Activated CD8-positive, alpha-beta T cell treated with anti-CD3 and anti-CD28 coated beads, Interleukin-2, amount 10 ng/mL, durations not matched to agents 7 days and 5 days (primary cell): Measurements from ENCODE around the gene MITD1. TPM values are rescaled to one million over a fixed set of nuclear protein-coding genes. Genes with fewer than 3 reads are reported as not detected.
A peak's percentile ranks its signal among the peaks of the same experiment; 100 is the strongest.
"Not testable (repeated sequence)": the region's sequence is repeated elsewhere in the genome, so short reads cannot be mapped to it uniquely, and the experiment has no call there.

Experiments
- ATAC-seq: fragments of 150-1000 bp; cut with Tn5 transposase; one replicate; pipeline ENCODE4 v1.10.0; 2021; ENCODE audit warnings: moderate library complexity
- CTCF ChIA-PET: fragments of 350-600 bp; sonication (Branson Sonifier 250); formaldehyde crosslinking; loops from one replicate; lab custom pipeline; 2021; ENCODE audit warnings: antibody characterized with exemption; lab: Charles Lee
- POLR2A ChIA-PET: fragments of 350-600 bp; sonication (Branson Sonifier 250); formaldehyde crosslinking; loops from one replicate; lab custom pipeline; 2021; ENCODE audit warnings: antibody characterized with exemption; lab: Charles Lee
- DNase-seq: peaks from one replicate; pipeline ENCODE4 v3.0.0-alpha.2; 2020
- H3K27ac Mint-ChIP-seq: one replicate; pipeline ENCODE4 v1.8.0; 2021; ENCODE audit warnings: mild to moderate bottlenecking, mixed read lengths
- H3K27me3 Mint-ChIP-seq: one replicate; pipeline ENCODE4 v1.8.0; 2021; ENCODE audit warnings: low read depth, mixed read lengths
- H3K36me3 Mint-ChIP-seq: one replicate; pipeline ENCODE4 v1.8.0; 2021; ENCODE audit warnings: low read depth, mixed read lengths
- H3K4me1 Mint-ChIP-seq: one replicate; pipeline ENCODE4 v1.8.0; 2021; ENCODE audit warnings: low read depth, mixed read lengths
- H3K4me3 Mint-ChIP-seq: one replicate; pipeline ENCODE4 v1.8.0; 2021; ENCODE audit warnings: mild to moderate bottlenecking, mixed read lengths
- H3K9me3 Mint-ChIP-seq: one replicate; pipeline ENCODE4 v1.8.0; 2022; ENCODE audit warnings: mixed read lengths; ENCODE audit not compliant: insufficient read depth
- total RNA-seq, 2 experiments: library from RNA; stranded (reverse); gene quantifications; one replicate each; pipeline ENCODE4 v1.2.3, GENCODE V29; 2021

The MITD1 gene
- total RNA-seq, 2 experiments from 2014 or later: 51.3 to 53.3 TPM

DNA sequence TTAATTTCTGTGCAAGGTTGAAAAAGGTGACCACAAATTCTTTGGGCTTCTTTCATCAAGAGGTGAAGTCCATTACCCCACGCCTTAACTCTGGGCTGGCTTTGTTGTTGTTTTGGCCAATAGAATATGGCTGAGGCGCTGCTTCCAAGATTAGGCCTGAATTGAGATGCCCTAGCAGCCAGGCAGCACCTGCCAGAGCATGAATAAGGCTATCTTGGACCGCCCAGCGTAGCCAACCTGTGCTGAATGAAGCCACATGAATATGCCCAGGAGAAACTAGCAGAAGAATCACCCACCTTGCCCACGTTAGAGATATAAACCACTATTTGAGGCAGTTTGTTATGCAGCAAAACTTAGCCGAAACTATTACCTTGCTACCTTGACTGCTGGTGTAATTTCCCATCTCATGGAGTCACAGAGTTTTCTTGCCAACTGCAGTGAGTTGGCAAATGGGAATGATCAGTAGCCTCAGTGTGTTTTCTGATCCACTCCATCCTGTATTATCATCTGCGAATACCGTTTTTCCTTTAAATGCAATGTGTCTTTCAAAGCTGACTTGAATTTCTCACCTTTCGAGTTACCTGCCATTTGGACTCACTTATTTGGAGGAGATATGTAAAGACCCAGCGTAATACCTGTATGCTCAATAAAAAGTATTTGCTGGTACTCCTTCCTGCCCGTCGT lies 26.8 kb downstream of the MITD1 start:
- ChIA-PET POLR2A (interaction anchor here (0.6 to 2.1 kb wide), 8 partner anchors 8 to 382 kb away, joined by 3 to 18 read pairs (median 5); partner anchors contain the start of genes C2orf15, MITD1 and MRPL30), CTCF (interaction anchor here (0.6 to 3.6 kb wide), 5 partner anchors 13 to 70 kb away, joined by 3 to 21 read pairs (median 4); partner anchors contain the start of genes C2orf15, MITD1 and MRPL30)
- ATAC-seq (no peak), DNase-seq (no peak)
- Mint-ChIP-seq H3K4me3 (peak overlapping the region; percentile 79), H3K4me1 (peaks cover 34% of the 10 kb centered on the region), H3K36me3 (peaks cover 20% of the 10 kb centered on the region), H3K27ac (peak overlapping the region; percentile 95), H3K9me3 (no peaks in the 10 kb centered on the region), H3K27me3 (no peaks in the 10 kb centered on the region)

- no peak overlapping the region for H3K4me3 Mint-ChIP-seq
- H3K9me3 Mint-ChIP-seq: no peaks in the 10 kb centered on the region
- H3K4me1 Mint-ChIP-seq: peaks cover 34% of the 10 kb centered on the region
- H3K27ac Mint-ChIP-seq: no peak overlapping the region
- no peaks in the 10 kb centered on the region for H3K27me3 Mint-ChIP-seq
- CTCF ChIA-PET: no interaction called here
- H3K36me3 Mint-ChIP-seq: peaks cover 13% of the 10 kb centered on the region
- no peak for ATAC-seq
- POLR2A ChIA-PET: interaction anchor here (2.0 kb wide), 1 partner anchor 11 kb away, joined by 9 read pairs; the partner anchor contains the start of gene C2orf15
- no peak for DNase-seq
Observed at GRCh38 chr2:99152199-99152895, 28.5 kb downstream of the MITD1 start.

- Mint-ChIP-seq H3K27ac (no peak overlapping the region), H3K4me1 (peaks cover 19% of the 10 kb centered on the region), H3K27me3 (no peaks in the 10 kb centered on the region), H3K4me3 (no peak overlapping the region), H3K9me3 (no peaks in the 10 kb centered on the region), H3K36me3 (peaks cover 3% of the 10 kb centered on the region)
- DNase-seq (no peak), ATAC-seq (no peak)
- ChIA-PET CTCF (interaction anchor here (0.6 kb wide), 1 partner anchor 173 kb away, joined by 3 read pairs; no protein-coding TSS in a partner anchor), POLR2A (no interaction called here)
Observed at GRCh38 chr2:99150706-99151105, 30.2 kb downstream of the MITD1 start.

GRCh38 chr2:99141110-99142108 lies 39.4 kb downstream of the MITD1 start, which contains the start of gene C2orf15:
Gene C2orf15 (plus strand): TSS chr2:99141707. CDS start chr2:99150559, 8,852 bp downstream.
- Mint-ChIP-seq H3K36me3 (peaks cover 2% of the 10 kb centered on the region), H3K9me3 (no peaks in the 10 kb centered on the region), H3K27me3 (peaks cover 2% of the 10 kb centered on the region), H3K4me3 (peak within 1 kb of the TSS; percentile 94), H3K4me1 (peaks cover 21% of the 10 kb centered on the region), H3K27ac (peak within 1 kb of the TSS; percentile 94)
- POLR2A ChIA-PET: interaction anchor here (0.5 to 2.0 kb wide), 8 partner anchors 11 to 427 kb away, joined by 3 to 13 read pairs (median 6); partner anchors contain the start of genes EIF5B, LIPT1, MITD1 and MRPL30
- DNase-seq (peak; percentile 96), ATAC-seq (peak; percentile 93)
- CTCF ChIA-PET: interaction anchor here (0.7 to 2.7 kb wide), 7 partner anchors 13 to 492 kb away, joined by 3 to 21 read pairs (median 4); partner anchors contain the start of genes LIPT1 and TSGA10

DNA sequence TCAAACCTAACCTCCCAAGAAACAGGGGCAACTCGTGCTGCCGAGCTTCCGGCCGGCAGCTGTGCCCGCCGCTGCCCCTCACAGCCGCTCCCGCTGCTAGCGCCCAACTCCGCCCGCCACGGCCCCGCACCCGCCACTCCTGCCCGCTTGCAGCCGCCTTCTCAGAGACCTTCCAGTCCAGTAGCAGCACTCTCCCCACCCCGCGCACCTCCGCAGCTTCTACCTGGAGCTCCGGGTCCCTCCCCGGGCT lies 40.1 kb downstream of the MITD1 start:
- peak overlapping the region; percentile 94 for H3K4me3 Mint-ChIP-seq
- DNase-seq (no peak), ATAC-seq (no peak)
- peaks cover 2% of the 10 kb centered on the region for H3K36me3 Mint-ChIP-seq
- ChIA-PET POLR2A (interaction anchor here (0.5 to 2.0 kb wide), 7 partner anchors 12 to 427 kb away, joined by 3 to 13 read pairs (median 6); partner anchors contain the start of genes EIF5B, LIPT1, MITD1 and MRPL30), CTCF (interaction anchor here (0.7 to 2.7 kb wide), 6 partner anchors 14 to 491 kb away, joined by 3 to 21 read pairs (median 4); partner anchors contain the start of genes LIPT1 and TSGA10)
- no peaks in the 10 kb centered on the region for H3K9me3 Mint-ChIP-seq
- H3K4me1 Mint-ChIP-seq: peaks cover 21% of the 10 kb centered on the region
- peak overlapping the region; percentile 94 for H3K27ac Mint-ChIP-seq
- H3K27me3 Mint-ChIP-seq: peaks cover 2% of the 10 kb centered on the region

DNA sequence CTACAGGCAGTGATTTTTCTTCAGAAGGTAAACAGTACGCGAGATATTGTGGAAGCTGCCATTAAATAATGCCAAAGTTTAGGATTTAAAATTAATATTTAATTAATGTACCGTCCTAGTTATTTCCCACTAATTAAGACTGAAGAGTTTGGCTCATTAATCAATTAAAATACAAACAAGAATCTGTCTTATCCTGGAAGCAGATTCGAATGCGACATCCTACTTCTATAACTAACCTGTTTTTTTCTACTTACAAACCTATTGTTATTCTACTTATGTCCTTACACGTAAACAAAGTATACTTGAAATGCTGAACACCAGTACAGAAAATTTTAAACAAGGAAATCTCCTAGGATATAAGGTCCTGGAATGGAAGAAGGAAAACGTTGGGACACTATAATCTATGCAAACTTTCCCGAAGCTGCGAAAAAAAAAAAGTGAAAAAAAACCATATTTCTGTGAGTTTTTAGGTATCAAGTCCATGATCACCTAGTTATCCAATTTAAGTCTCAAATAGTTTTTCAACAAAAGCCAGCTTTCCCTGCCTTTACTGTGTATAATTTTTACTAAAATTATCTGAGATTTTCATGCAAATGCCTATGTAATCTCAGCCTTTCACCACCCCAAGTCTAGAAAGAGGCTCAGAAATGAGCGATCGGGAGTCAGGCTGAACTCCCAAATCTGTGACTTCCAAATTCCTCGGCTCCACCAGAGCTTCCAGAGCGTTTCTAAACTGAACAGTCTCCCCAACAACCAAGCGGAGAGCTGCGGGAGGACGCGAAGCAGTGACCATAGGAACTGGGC lies 40.6 kb downstream of the MITD1 start:
- peaks cover 2% of the 10 kb centered on the region for H3K36me3 Mint-ChIP-seq
- H3K4me3 Mint-ChIP-seq: peak overlapping the region; percentile 94
- DNase-seq: no peak
- H3K9me3 Mint-ChIP-seq: no peaks in the 10 kb centered on the region
- peaks cover 2% of the 10 kb centered on the region for H3K27me3 Mint-ChIP-seq
- H3K4me1 Mint-ChIP-seq: peaks cover 21% of the 10 kb centered on the region
- no peak for ATAC-seq
- POLR2A ChIA-PET: interaction anchor here (0.5 to 2.0 kb wide), 6 partner anchors 12 to 426 kb away, joined by 3 to 13 read pairs (median 8); partner anchors contain the start of genes EIF5B, LIPT1, MITD1 and MRPL30
- peak overlapping the region; percentile 94 for H3K27ac Mint-ChIP-seq
- CTCF ChIA-PET: interaction anchor here (0.7 to 2.7 kb wide), 5 partner anchors 14 to 491 kb away, joined by 3 to 21 read pairs (median 5); partner anchors contain the start of genes LIPT1 and TSGA10

- no peak overlapping the region for H3K4me3 Mint-ChIP-seq
- H3K27me3 Mint-ChIP-seq: peaks cover 2% of the 10 kb centered on the region
- CTCF ChIA-PET: no interaction called here
Observed at GRCh38 chr2:99139003-99139402, 41.9 kb downstream of the MITD1 start.

DNA sequence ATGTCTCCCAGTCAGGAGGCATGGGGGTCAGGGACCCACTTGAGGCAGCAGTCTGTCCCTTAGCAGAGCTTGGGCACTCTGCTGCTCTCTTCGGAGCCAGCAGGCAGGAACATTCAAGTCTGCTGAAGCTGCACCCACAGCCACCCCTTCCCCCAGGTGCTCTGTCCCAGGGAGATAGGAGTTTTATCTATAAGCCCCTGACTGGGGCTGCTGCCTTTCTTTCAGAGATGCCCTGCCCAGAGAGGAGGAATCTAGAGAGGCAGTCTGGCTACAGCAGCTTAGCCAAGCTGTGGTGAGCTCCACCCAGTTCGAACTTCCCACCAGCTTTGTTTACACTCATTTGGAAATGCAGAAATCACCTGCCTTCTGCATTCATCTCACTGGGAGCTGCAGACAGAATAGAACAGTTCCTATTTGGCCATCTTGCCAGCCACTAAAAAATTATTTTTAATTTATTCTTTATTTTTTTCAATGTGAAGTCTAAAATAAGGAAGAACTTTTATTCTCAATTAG lies 45.8 kb downstream of the MITD1 start:
- CTCF ChIA-PET, ATAC-seq, H3K27ac Mint-ChIP-seq, H3K27me3 Mint-ChIP-seq, H3K4me3 Mint-ChIP-seq, DNase-seq, POLR2A ChIA-PET, H3K4me1 Mint-ChIP-seq: not testable (repeated sequence)
- H3K9me3 Mint-ChIP-seq: peaks cover 26% of the 10 kb centered on the region
- peaks cover 20% of the 10 kb centered on the region for H3K36me3 Mint-ChIP-seq

More at GRCh38 chr2:99139003-99139402, 41.9 kb downstream of the MITD1 start:
- DNase-seq (no peak), ATAC-seq (no peak)
- POLR2A ChIA-PET: no interaction called here
- H3K27ac Mint-ChIP-seq: no peak overlapping the region
- peaks cover 8% of the 10 kb centered on the region for H3K36me3 Mint-ChIP-seq
- no peaks in the 10 kb centered on the region for H3K9me3 Mint-ChIP-seq
- peaks cover 21% of the 10 kb centered on the region for H3K4me1 Mint-ChIP-seq

DNA sequence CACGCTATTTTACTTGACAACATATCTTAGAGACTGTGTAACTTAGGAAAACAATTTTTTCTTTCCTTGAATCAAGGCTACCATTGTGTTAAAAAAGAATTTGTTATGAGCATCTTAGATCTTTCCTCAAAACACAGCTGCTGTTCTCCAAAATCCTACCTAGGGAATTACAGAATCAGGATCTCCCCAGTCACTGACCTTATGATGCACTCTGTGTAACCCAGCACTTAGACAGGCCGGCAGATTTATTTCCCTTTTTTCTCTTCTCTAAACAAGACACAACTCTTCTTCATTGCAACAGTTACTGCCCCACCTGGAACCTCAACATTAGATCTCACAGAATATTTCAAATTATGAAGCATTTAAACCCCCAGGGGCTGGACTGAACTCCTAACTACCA lies 52.9 kb downstream of the MITD1 start:
- no peak overlapping the region for H3K4me3 Mint-ChIP-seq
- no peak overlapping the region for H3K27ac Mint-ChIP-seq
- CTCF ChIA-PET: no interaction called here
- POLR2A ChIA-PET: no interaction called here
- ATAC-seq: no peak
- H3K27me3 Mint-ChIP-seq: no peaks in the 10 kb centered on the region
- H3K9me3 Mint-ChIP-seq: peaks cover 21% of the 10 kb centered on the region
- no peak for DNase-seq
- no peaks in the 10 kb centered on the region for H3K4me1 Mint-ChIP-seq
- peaks cover 28% of the 10 kb centered on the region for H3K36me3 Mint-ChIP-seq
